HG03025 (cell line): ENCODE measurements around the gene LIPT2.

Experiments
- ATAC-seq: cut with Tn5 transposase; IDR thresholded peaks from one replicate; pipeline ENCODE4 v1.9.1; 2021; ENCODE audit warnings: mild to moderate bottlenecking, moderate library complexity; ENCODE audit not compliant: unreplicated experiment, low FRiP score

The LIPT2 gene

DNA sequence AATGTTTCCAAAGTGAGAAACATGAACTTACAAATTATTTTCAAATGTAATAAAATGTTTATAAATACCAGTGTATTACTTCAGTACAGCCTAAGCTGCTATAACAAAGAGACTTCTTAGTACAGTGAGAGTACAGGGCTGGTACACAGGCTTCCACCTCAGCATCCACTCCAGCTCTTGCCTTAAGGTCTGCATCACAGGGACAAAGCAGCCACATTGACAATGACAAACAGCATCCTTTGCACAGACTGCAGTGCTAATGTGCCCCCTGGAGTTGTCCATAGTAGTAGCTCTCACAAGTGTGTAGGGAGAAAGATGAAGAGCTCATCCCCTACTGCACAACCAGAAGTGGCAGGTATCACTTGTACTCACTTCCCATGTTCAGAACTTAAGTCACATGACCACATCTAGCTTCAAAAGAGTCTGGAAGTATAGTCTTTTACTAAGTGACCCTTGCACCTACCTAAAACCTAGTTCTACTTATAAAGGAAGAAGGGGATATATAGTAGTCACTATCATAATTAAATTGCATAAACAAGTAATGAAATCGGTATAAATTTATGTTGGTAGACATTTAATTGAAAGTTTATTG lies 10.7 kb upstream of the LIPT2 start:
- ATAC-seq, result no peak

DNA sequence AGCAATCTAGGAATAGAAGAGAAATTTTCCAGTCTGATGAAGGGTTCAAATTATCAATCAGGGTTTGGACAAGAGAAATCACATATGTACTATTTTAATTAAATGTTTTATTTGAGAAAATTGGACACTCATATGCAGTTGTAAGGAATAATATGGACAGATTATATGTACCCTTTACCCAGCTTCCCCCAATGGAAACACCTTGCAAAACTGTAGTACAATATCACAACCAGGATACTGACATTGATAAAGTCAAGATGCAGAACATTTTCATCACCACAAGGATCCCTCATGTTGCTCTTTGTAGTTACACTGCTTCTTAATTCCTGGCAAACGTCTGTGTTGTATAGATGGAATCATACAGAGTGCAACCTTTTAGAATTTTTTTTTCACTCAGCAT lies 1.4 kb upstream of the LIPT2 start:
- no peak for ATAC-seq

DNA sequence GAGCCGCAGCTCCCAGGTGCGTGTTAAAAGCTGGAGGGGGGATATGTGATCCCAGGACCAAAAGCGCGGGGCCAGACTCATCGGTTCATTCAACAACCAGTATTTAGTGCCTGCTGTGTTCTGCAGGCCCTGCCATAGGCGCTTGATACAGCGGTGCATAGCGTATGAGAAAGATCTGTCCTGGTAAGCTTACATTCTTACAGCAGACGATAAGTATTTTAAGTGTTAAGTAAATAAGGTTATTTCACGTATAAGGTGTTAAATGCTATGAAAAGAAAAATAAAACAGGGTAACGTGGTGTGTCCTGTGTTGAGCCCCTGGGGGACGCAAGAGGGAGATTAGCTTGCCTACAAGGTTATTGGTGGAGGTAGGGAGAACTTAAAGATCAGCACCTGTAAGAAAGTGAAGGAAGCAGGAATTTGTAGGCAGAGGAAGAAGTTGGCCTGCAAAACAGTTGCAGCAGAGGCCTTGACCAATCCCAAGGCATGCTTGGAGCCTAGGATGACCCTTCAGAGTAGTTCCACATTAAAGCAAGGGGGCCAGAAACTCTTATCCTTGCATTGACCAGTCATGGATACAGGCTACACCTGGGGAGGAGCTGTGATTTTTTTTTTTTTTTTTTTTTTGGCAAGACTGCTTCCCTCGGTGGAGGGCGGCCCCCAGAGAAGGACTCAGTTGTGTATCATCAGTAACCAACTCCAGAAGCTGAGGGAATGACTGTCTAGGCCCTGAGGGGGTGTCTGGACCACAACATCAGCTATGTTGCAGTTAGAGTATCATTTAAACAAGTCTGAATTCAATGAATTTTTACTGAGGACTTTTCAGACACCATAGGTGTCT lies 487 bp upstream of the LIPT2 start:
- no peak for ATAC-seq

- no peak for ATAC-seq
Observed at GRCh38 chr11:74492084-74492483, 1.4 kb downstream of the LIPT2 start.

GRCh38 chr11:74490941-74491340 lies 2.6 kb downstream of the LIPT2 start:
- ATAC-seq, result no peak

DNA sequence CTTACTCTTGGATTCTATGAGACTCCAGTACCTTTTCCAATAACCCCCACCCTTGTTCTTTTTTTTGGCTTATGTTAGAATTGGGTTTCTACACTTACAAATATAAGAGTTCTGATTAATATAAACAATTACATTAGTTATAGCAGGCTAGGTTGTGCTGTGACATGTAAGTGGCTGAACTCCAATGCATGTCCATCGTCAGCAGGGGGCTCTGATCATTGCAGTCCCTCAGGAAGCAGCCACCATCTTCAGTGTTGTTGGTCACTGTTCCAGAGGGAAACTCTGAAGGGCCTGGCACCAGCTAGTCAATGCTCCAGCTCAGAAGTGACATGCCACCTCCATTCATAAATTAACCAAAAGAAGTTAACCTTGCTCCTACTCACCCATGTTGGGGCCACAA lies 5.6 kb downstream of the LIPT2 start:
- ATAC-seq, result no peak

DNA sequence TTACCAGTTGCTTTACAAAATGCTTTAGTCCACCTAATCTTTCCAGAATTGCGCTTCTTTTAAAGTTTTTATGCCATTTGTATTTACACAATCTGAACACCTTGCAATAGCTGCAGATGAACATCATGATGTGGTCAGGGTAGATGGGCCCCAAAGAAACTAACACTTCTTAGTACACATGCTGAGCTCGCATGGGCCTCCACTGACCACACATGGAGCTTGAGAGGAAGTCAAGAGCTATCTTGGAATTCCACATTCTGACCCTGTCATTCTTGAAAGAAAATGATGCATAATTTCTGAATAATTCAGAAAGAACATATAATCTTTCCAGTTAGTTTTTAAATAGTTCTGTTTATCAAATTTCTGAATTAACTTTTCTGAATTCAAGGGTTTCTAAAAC lies 7.7 kb downstream of the LIPT2 start:
- ATAC-seq, result no peak

GRCh38 chr11:74480688-74481417 lies 12.7 kb downstream of the LIPT2 start:
- ATAC-seq, result no peak

DNA sequence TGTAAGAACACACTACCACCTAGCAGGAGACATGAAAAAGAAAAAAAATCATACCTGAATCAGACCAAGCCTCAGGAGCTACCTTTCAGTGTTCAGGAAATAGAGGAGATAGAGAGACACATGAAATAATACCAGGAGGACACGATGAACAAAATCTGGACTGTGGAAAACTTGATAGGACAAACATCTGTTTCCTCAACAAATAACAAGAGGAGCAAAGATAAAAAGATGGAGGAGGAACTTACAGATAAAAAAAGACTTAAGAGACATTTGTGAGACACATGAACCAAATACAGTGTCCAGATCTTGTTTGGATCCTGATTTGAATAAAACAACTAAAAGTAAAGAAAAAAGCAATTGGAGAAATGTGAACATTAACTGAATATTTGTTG lies 13.8 kb downstream of the LIPT2 start:
- ATAC-seq, result no peak

DNA sequence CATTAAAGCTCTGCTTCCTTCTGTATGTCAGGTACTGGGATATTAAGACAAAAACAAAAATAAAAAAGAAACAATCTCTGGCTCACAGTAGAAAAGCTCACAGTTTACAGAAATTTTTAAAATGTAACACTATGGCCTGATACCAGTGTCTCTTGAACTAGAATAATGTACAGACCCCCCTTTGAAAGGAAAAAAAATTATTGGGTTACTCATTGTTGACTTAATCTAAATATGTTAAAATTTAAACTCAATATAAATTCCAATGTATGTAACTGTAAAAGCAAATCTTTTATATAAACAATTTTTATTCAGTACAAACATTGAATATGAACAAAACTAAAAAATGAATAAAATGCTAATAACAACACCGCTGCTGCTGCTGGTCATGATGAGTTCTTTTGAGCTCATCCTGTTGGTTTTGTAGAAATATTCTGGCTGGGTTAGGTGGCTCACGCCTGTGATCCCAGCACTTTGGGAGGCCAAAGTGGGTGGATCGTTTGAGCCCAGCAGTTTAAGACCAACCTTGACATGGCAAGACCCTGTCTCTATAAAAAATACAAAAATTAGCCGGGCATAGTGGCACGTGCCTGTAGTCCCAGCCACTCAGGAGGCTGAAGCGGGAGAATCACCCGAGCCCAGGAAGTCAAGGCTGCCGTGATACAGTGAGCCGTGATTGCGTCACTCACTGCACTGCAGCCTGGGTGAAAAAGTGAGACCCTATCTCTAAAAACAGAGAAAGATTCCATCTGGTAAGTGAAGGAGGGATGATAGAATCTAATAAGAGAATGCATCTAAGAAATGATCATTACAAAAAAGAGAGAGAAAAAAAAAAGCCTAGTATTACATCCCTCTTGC lies 14.4 kb downstream of the LIPT2 start:
- no peak for ATAC-seq

- ATAC-seq, result no peak
Observed at GRCh38 chr11:74476536-74476935, 17.0 kb downstream of the LIPT2 start.

DNA sequence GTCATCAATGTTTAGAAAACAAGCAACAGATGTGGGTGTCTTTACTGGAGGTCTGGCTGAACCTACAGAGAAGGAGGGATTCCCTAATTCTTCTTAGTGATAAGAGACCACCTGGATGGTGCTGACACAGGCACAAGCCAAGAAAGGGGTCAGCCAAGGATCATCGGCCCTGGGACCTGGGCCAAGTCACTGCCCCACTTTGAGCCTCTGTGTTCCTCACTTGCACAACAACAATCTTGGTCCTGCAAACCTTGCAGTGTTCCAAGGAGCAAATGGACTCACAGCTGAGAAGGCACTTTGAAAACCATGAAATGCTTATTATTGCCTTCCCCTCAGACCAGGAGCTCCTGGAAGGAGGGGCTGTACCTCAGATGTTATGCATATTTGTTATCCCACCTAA lies 19.2 kb downstream of the LIPT2 start:
- no peak for ATAC-seq

GRCh38 chr11:74473382-74474173 lies 19.9 kb downstream of the LIPT2 start:
- no peak for ATAC-seq

DNA sequence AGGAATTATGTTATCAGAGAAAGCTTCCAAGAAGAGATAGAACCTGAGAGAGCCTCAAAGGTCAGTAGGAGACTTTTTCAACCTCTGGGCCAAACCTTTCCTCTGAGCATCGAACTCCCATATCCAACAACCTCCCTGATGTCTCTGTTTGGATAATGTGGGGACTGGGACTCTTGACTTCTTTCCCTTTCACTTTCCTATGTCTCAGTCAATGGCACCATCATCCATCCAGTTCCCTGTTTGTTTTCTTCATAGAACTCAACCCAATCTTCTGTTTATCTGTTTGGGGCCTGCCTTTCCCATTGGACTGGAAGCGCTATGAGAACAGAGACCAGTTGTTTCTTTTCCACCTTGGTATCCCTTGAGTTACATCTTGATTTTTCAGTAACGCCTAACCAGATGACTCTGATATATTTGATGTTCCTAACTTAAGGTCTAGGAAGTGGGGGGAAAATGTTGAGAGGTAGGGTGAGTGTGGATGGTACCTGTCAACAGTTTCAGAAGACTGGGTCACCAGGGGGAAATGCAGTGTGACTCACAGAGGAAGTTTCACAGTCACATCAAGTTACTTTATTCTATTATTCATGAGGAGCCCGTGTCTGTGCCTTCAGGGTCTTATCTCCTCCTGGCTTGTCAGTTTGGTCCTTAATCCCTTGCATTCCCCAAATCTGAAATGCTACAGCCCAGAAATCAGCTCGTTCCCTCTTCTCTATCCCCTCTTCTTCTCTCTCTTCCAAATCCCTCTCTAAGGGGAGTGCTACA lies 21.7 kb downstream of the LIPT2 start:
- ATAC-seq, result no peak

- ATAC-seq, result no peak
Observed at GRCh38 chr11:74471037-74471436, 22.5 kb downstream of the LIPT2 start.

DNA sequence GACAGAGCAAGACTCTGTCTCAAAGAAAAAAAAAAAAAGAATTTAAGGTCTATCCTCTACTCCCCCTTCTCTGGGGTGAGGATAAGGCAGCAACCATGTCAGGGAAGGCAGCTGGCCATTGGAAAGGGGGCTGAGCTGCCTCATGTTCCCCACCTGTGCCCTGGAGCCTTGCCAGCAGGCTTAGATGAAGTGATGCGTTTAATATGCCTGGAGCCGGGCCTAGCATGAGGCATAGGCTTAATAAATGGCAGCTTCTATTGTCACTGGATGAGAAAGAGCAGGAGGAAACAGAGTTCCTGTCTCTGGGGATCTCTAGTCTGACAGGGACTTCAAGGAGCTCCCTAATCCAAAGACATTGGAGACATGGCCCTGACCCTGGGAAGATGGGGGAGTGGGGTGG lies 23.0 kb downstream of the LIPT2 start:
- ATAC-seq, result no peak

DNA sequence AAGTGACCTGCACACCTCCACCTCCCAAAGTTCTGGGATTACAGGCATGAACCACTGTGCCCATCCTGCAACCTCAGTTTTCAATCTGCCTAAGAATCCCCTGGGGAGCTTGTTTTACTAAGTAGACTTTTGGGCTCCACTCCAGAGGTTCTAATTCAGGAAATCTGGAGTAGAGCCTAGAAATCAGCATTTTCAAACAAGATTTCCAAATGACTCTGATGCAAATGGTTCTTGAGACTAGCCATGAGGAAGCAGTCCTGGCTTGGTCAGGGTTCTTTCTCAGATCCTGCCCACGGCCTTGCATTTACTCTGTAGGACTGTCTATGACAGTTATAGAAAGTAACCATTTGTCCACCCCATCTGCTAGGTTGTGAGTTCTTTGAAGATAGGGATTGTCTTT lies 24.6 kb downstream of the LIPT2 start:
- ATAC-seq, result no peak

- ATAC-seq, result no peak
Observed at GRCh38 chr11:74468521-74468920, 25.0 kb downstream of the LIPT2 start.

DNA sequence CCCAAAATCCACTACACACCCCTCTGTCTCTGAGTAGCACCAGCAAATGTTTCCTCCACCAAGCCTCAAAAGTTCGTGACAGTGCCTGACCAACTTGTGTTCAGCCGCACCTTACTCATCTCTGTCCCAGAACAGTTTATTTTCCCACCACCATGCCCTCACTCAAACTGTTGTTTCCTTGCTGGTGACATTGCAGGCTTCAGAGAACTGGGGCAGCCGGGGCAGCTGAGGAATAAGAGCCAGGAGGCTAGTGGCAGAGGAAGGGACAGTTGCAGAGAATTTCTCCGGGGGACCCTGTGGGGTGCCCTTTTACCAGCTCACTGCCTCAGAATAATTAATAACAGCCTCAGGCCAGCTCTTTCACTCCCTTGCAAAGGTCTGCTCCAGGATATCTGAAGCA lies 25.5 kb downstream of the LIPT2 start:
- no peak for ATAC-seq
